K562 (cell line): Measurements from ENCODE around the gene MTFR2. TPM values are rescaled to one million over a fixed set of nuclear protein-coding genes. Genes with fewer than 3 reads are reported as not detected.
A peak's percentile ranks its signal among the peaks of the same experiment; 100 is the strongest.

Experiments used
- BDP1 ChIP-seq: IDR thresholded peaks from 3 replicates; pipeline ENCODE4 v1.6.1; 2011; ENCODE audit not compliant: insufficient read length, insufficient read depth
- CCAR2 ChIP-seq: fragments of 200-400 bp; formaldehyde crosslinking; IDR thresholded peaks from 2 replicates; pipeline ENCODE4 v1.6.1; 2017; ENCODE audit warnings: mild to moderate bottlenecking, low read depth, low read length
- CREBBP ChIP-seq: IDR thresholded peaks from one replicate; pipeline ENCODE4 v1.6.1; 2012; ENCODE audit warnings: low read depth, mild to moderate bottlenecking, control low read depth, inconsistent platforms, low read length
- ERF ChIP-seq: fragments of 450-650 bp; formaldehyde crosslinking; IDR thresholded peaks from 2 replicates; pipeline ENCODE4 v1.4.0; 2020; ENCODE audit warnings: mild to moderate bottlenecking, mixed read lengths
- HDAC2 ChIP-seq: fragments of 450-650 bp; IDR thresholded peaks from 2 replicates; pipeline ENCODE4 v1.6.1; 2016; ENCODE audit warnings: mild to moderate bottlenecking
- HNRNPL ChIP-seq: fragments of 200-400 bp; formaldehyde crosslinking; IDR thresholded peaks from 2 replicates; pipeline ENCODE4 v1.6.1; 2017; ENCODE audit warnings: low read depth, mild to moderate bottlenecking, low read length
- KDM4B ChIP-seq, 2 experiments: fragments of 450-650 bp in 1 of 2; sonication (generic) in 1 of 2; IDR thresholded peaks; 2 replicates each; pipeline ENCODE4 v1.6.1; 2016 to 2017; ENCODE audit warnings: borderline replicate concordance in 2 of 2, antibody characterized with exemption in 1 of 2, low read depth in 1 of 2, mild to moderate bottlenecking in 1 of 2
- NBN ChIP-seq: fragments of 450-650 bp; IDR thresholded peaks from 2 replicates; pipeline ENCODE4 v1.6.1; 2016; ENCODE audit warnings: low read depth, mild to moderate bottlenecking
- NCOA4 ChIP-seq: fragments of 450-650 bp; IDR thresholded peaks from 2 replicates; pipeline ENCODE4 v1.6.1; 2018; ENCODE audit warnings: mild to moderate bottlenecking; ENCODE audit not compliant: partially characterized antibody
- NR1H2 ChIP-seq: sonication (generic); formaldehyde crosslinking; IDR thresholded peaks from 2 replicates; pipeline ENCODE4 v1.4.0; 2020; ENCODE audit warnings: mild to moderate bottlenecking, missing genetic modification reagents
- REST ChIP-seq, 2 experiments: fragments of 450-650 bp; formaldehyde crosslinking in 1 of 2; IDR thresholded peaks; 2 replicates each; pipeline versions ENCODE4 v1.4.0 to v1.6.1; 2014 to 2020; ENCODE audit warnings: mild to moderate bottlenecking in 2 of 2, borderline replicate concordance in 1 of 2, low read depth in 1 of 2
- RNF2 ChIP-seq: sonication (generic); IDR thresholded peaks from 2 replicates; pipeline ENCODE4 v1.6.1; 2016
- SAP30 ChIP-seq: fragments of 200-600 bp; sonication (generic); IDR thresholded peaks from 2 replicates; pipeline ENCODE4 v1.6.1; 2012; ENCODE audit warnings: borderline replicate concordance, low read depth, mild to moderate bottlenecking, moderate library complexity, low read length, control low read depth, inconsistent platforms; ENCODE audit not compliant: insufficient read depth, poor library complexity, severe bottlenecking
- SMAD2 ChIP-seq: fragments of 150-350 bp; IDR thresholded peaks from 2 replicates; pipeline ENCODE4 v1.6.1; 2014; ENCODE audit warnings: low read depth, mild to moderate bottlenecking, low read length
- SREBF1 ChIP-seq: fragments of 150-350 bp; IDR thresholded peaks from 2 replicates; pipeline ENCODE4 v1.6.1; 2014; ENCODE audit warnings: antibody characterized with exemption, low read depth, low read length, borderline replicate concordance
- ZBTB7A ChIP-seq: IDR thresholded peaks from 2 replicates; pipeline ENCODE4 v1.6.1; 2011; ENCODE audit warnings: low read depth, mild to moderate bottlenecking, low read length, moderate library complexity, borderline replicate concordance; ENCODE audit not compliant: control insufficient read depth
- ZNF41 ChIP-seq: fragments of 250-450 bp; sonication (Bioruptor Pico); conservative IDR thresholded peaks from 2 replicates; pipeline ENCODE4 v1.4.0; 2020; ENCODE audit warnings: mild to moderate bottlenecking
- ZNF449 ChIP-seq: fragments of 250-450 bp; sonication (Bioruptor Pico); IDR thresholded peaks from 2 replicates; pipeline ENCODE4 v1.8.0; 2022; ENCODE audit warnings: moderate library complexity, mild to moderate bottlenecking, inconsistent platforms
- polyA plus RNA-seq, 8 experiments: library from polyadenylated mRNA; depleted of rRNA in 4 of 8; stranded (reverse) in 5 of 8; unstranded in 3 of 8; fragments of >200 nt; fragmentation: Nextera tagmentation in 2 of 8; fragmentation: Illumina TruSeq in 1 of 8; extraction: Ambion mirVana in 2 of 8; extraction: Trizol in 1 of 8; gene quantifications; 2 replicates each; pipeline versions ENCODE4 v1.2.1 to v1.2.3, GENCODE V29; 2011 to 2014; ENCODE audit warnings: inconsistent platforms in 1 of 8, missing spikeins in 1 of 8
- total RNA-seq, 7 experiments: library from RNA; depleted of rRNA in 6 of 7; stranded (reverse); fragments of >200 nt in 6 of 7; fragmentation: Illumina TruSeq in 2 of 7; extraction: Trizol in 2 of 7; gene quantifications; 2 replicates each; pipeline versions ENCODE4 v1.2.1 to v1.2.3, GENCODE V29; 2011 to 2021; ENCODE audit warnings: low replicate concordance in 1 of 7

Gene MTFR2
- total and polyA plus RNA-seq, 9 of the 15 experiments (the other 6 are each of a cell fraction or from before 2014, with no cell fraction given): 10.1 to 63.3 (median 45.9) TPM

- TF ChIP-seq ZNF41 (peak; percentile 64; the same call in 1 of the 2 replicates), RNF2 (0 out of 2 replicates have a peak, but pooled peaks have one; percentile 38), CREBBP (no peak), ERF (CRISPR knock-in tag) (peak; percentile 72; the same call in 1 of the 2 replicates), ZBTB7A (0 out of 2 replicates have a peak, but pooled peaks have one; percentile 31), ZNF449 (CRISPR knock-in tag) (no peak), BDP1 (no peak), KDM4B (IDR thresholded peaks at IDR 0.05; ENCODE audit: borderline replicate concordance in 2 of 2, low read depth in 1 of 2) (no peak), NBN (peak; percentile 50; the same call in 1 of the 2 replicates), HDAC2 (peak; percentile 98), NR1H2 (CRISPR knock-in tag) (no peak), SREBF1 (no peak), SAP30 (peak; percentile 100), REST (IDR thresholded peaks at IDR 0.05; ENCODE audit: borderline replicate concordance) (peak; percentile 95), REST (CRISPR knock-in tag; IDR thresholded peaks at IDR 0.05; ENCODE audit: low read depth) (peak; percentile 69; the same call in 1 of the 2 replicates), HNRNPL (no peak), SMAD2 (no peak), NCOA4 (no peak), CCAR2 (no peak)
Measured at GRCh38 chr6:136249811-136250685, at the start of gene MTFR2 (continued).
